ENCODE results near the gene POPDC3.

The POPDC3 gene

DNA sequence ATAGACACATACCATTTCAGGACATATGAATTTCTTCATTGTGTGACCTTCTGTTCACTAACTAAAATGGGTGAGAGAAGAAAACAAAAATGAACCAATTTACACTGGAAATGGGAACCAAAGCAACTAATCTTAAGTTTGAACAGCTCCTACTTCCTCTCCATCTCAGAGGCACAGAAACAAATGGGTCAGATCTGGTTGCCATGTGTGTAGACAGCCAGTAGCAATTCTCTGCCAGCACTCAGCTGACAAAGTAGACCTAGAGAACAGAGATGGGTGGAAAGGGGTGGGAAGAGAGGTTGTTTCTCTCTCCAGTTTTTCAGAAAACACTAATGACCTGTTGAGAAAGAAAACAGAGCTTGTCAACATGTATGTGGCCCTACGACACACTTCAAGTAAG is 14.3 kb upstream of the POPDC3 start:
- TF ChIP-seq FOXP2 (optimal IDR thresholded peaks at IDR 0.05; ENCODE audit: borderline replicate concordance, extremely low read depth, extremely low read length, insufficient read depth) (no peak), TAF1 (IDR thresholded peaks at IDR 0.05; ENCODE audit: borderline replicate concordance, insufficient read depth, low read length) (no peak), POLR2AphosphoS5 (IDR thresholded peaks at IDR 0.05; ENCODE audit: low read depth, low read length) (no peak), SIN3A (IDR thresholded peaks at IDR 0.05; ENCODE audit: borderline replicate concordance, insufficient read depth, low read length) (no peak)
- TF ChIP-seq, protein P1, sequence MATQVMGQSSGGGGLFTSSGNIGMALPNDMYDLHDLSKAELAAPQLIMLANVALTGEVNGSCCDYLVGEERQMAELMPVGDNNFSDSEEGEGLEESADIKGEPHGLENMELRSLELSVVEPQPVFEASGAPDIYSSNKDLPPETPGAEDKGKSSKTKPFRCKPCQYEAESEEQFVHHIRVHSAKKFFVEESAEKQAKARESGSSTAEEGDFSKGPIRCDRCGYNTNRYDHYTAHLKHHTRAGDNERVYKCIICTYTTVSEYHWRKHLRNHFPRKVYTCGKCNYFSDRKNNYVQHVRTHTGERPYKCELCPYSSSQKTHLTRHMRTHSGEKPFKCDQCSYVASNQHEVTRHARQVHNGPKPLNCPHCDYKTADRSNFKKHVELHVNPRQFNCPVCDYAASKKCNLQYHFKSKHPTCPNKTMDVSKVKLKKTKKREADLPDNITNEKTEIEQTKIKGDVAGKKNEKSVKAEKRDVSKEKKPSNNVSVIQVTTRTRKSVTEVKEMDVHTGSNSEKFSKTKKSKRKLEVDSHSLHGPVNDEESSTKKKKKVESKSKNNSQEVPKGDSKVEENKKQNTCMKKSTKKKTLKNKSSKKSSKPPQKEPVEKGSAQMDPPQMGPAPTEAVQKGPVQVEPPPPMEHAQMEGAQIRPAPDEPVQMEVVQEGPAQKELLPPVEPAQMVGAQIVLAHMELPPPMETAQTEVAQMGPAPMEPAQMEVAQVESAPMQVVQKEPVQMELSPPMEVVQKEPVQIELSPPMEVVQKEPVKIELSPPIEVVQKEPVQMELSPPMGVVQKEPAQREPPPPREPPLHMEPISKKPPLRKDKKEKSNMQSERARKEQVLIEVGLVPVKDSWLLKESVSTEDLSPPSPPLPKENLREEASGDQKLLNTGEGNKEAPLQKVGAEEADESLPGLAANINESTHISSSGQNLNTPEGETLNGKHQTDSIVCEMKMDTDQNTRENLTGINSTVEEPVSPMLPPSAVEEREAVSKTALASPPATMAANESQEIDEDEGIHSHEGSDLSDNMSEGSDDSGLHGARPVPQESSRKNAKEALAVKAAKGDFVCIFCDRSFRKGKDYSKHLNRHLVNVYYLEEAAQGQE (IDR thresholded peaks at IDR 0.05; ENCODE audit: insufficient read depth in 1 of 2, low read depth in 2 of 2, low read length in 2 of 2): no peak

DNA sequence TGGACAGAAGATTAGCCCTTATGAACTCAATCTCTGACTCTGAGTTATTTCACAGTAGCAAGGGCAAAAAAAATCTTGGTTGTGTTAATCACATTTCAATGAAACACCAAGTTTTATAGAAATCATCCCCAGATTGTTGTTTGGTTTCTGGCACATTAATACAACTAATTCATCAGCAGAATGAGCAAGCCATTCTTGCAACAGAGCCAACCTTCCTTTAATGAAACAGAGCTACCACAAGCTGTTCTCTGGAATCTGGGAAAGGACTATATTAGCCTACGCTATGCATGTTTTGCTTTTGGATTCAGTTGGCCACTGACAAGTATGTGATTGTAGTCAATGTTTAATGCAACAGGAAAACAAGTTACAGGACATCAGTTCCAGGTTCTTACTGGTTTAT is 13.8 kb upstream of the POPDC3 start:
- TF ChIP-seq TAF1 (IDR thresholded peaks at IDR 0.05; ENCODE audit: borderline replicate concordance, insufficient read depth, low read length) (no peak), SIN3A (IDR thresholded peaks at IDR 0.05; ENCODE audit: borderline replicate concordance, insufficient read depth, low read length) (no peak)
- TF ChIP-seq, protein P1 (IDR thresholded peaks at IDR 0.05; ENCODE audit: insufficient read depth in 1 of 2, low read depth in 2 of 2, low read length in 2 of 2): no peak

DNA sequence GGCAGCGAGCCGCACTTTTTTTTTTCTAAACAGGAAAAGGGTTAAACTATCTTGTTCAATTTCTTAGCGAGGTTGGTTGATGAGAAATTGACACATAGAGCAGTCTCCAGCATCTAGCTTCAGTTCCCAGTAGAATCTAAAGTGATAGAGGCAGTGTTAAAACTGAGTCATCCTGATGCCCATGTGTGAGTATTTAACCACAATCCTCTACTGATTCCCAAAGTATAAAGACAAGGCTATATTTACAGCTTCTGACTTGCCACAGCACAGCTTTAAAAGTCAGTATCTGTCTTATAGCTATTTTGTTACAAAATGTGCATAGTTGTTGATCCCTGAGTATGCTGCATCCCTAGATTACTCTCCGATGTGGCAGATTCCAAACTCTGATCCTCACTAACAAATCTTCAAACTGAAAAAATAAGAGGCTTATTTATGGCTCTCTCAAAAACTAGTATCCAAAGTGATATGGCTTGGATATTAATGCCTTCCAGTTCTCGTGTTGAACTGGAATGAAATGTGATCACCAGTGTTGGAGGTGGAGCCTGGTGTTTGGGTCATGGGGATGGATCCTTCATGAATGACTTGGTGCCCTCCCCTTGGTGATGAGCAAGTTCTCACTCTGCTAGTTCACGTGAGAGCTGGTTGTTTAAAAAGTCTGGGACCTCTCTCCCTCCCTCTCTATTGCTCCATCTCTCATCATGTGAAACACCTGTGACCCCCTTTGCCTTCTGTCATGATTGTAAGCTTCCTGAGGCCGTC is 13.1 kb upstream of the POPDC3 start:
- TF ChIP-seq FOXP2 (optimal IDR thresholded peaks at IDR 0.05; ENCODE audit: borderline replicate concordance, extremely low read depth, extremely low read length, insufficient read depth) (no peak), TAF1 (IDR thresholded peaks at IDR 0.05; ENCODE audit: borderline replicate concordance, insufficient read depth, low read length) (no peak), SIN3A (IDR thresholded peaks at IDR 0.05; ENCODE audit: borderline replicate concordance, insufficient read depth, low read length) (no peak), POLR2AphosphoS5 (IDR thresholded peaks at IDR 0.05; ENCODE audit: low read depth, low read length) (no peak)
- TF ChIP-seq, protein P1 (IDR thresholded peaks at IDR 0.05; ENCODE audit: insufficient read depth in 1 of 2, low read depth in 2 of 2, low read length in 2 of 2): no peak

DNA sequence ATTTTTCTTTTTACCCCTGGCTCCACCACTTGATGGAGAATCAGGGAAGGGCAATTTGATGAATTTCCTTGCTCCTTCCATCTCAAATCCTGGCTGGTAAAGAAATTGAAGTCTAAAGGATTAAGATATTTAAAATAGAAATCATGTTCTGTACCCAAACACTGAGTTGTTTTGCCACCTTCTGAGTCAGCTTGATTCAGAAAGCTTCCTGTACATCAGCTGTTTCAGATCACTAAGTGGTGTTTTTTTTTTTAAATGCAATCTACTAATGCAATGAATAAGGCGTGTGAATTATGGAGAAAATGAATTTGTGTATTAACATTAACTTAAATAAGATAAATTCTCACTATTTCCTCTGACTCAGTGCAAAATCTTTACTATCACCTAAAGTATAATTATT is 11.5 kb upstream of the POPDC3 start:
- TF ChIP-seq FOXP2 (optimal IDR thresholded peaks at IDR 0.05; ENCODE audit: borderline replicate concordance, extremely low read depth, extremely low read length, insufficient read depth): no peak
- no peak for TF ChIP-seq TAF1 (IDR thresholded peaks at IDR 0.05; ENCODE audit: borderline replicate concordance, insufficient read depth, low read length)
- no peak for TF ChIP-seq SIN3A (IDR thresholded peaks at IDR 0.05; ENCODE audit: borderline replicate concordance, insufficient read depth, low read length)
- TF ChIP-seq, protein P1 (IDR thresholded peaks at IDR 0.05; ENCODE audit: insufficient read depth in 1 of 2, low read depth in 2 of 2, low read length in 2 of 2): no peak
- TF ChIP-seq POLR2AphosphoS5 (IDR thresholded peaks at IDR 0.05; ENCODE audit: low read depth, low read length): no peak
